Esophagus muscularis mucosa (tissue), 4 donors: ENCODE measurements around the gene HTT. TPM values are rescaled to one million over a fixed set of nuclear protein-coding genes. Genes with fewer than 3 reads are reported as not detected.

Experiments used
- DNase-seq: peaks from one replicate; pipeline ENCODE4 v3.0.0-alpha.2; 2017; ENCODE audit errors: extremely low spot score
- H3K27ac ChIP-seq, 4 donors: fragments of 200-600 bp; sonication (generic); replicated peaks in 1 of 4; 1 replicate in 3 of 4; 2 replicates in 1 of 4; pipeline ENCODE4 v1.5.1; 2016 to 2019; ENCODE audit warnings: mild to moderate bottlenecking in 1 of 4
- H3K27me3 ChIP-seq, 4 donors: fragments of 200-600 bp; sonication (generic); one replicate each; pipeline versions ENCODE4 v1.5.1 to v1.6.0; 2016 to 2019
- H3K36me3 ChIP-seq, 4 donors: fragments of 200-600 bp; sonication (generic); one replicate each; pipeline ENCODE4 v1.5.1; 2016 to 2019
- H3K4me1 ChIP-seq, 4 donors: fragments of 200-600 bp; sonication (generic); one replicate each; pipeline ENCODE4 v1.5.1; 2016 to 2019
- H3K4me3 ChIP-seq, 4 donors: fragments of 200-600 bp; sonication (generic); 1 replicate in 2 of 4; 2 replicates in 2 of 4; pipeline ENCODE4 v1.5.1; 2016 to 2019; ENCODE audit warnings: mild to moderate bottlenecking in 4 of 4, moderate library complexity in 1 of 4
- H3K9me3 ChIP-seq, 4 donors: fragments of 200-600 bp; sonication (generic); 1 replicate in 3 of 4; 2 replicates in 1 of 4; pipeline ENCODE4 v1.5.1; 2016 to 2019
- CTCF ChIP-seq, 3 experiments: fragments of 200-600 bp in 2 of 3; fragments of 450-650 bp in 1 of 3; sonication (generic) in 2 of 3; IDR thresholded peaks; one replicate each; pipeline ENCODE4 v1.5.1; 2017 to 2019; ENCODE audit warnings: antibody characterized with exemption in 3 of 3, mild to moderate bottlenecking in 2 of 3, moderate library complexity in 1 of 3
- EP300 ChIP-seq: sonication (generic); formaldehyde crosslinking; IDR thresholded peaks from one replicate; pipeline ENCODE4 v1.6.1; 2017; ENCODE audit warnings: antibody characterized with exemption
- POLR2A ChIP-seq: fragments of 450-650 bp; IDR thresholded peaks from one replicate; pipeline ENCODE4 v1.6.1; 2017; ENCODE audit warnings: antibody characterized with exemption, moderate library complexity, mild to moderate bottlenecking, low read depth
- POLR2AphosphoS5 ChIP-seq, 2 donors: sonication (generic); formaldehyde crosslinking; IDR thresholded peaks; one replicate each; pipeline ENCODE4 v1.6.1; 2017; ENCODE audit warnings: antibody characterized with exemption in 2 of 2
- WGBS: methylation state at CpG from one replicate; pipeline ENCODE4 v1.1.5; 2018; 5-methylcytosine and 5-hydroxymethylcytosine counted together
- intact Hi-C: fragments of 100-400 bp; cut with DNase I; formaldehyde crosslinking; loops from one replicate; pipeline ENCODE4 v1.15.1; 2023
- total RNA-seq, 4 donors: library from RNA; depleted of rRNA; stranded (reverse); fragments of >200 nt; gene quantifications; one replicate each; pipeline versions ENCODE4 v1.1.0 to v1.2.1, GENCODE V29; 2016

HTT gene
- total RNA-seq, 4 donors from 2014 or later = 30.2 to 65.7 (median 49.3) TPM

- Histone ChIP-seq H3K4me1 (peaks cover 0 to 9% (median 4%) of the 10 kb centered on the region in 4 donors), H3K27me3 (no peaks in the 10 kb centered on the region), H3K4me3 (no peak overlapping the region), H3K9me3 (no peaks in the 10 kb centered on the region), H3K36me3 (peaks cover 56 to 90% (median 81%) of the 10 kb centered on the region in 4 donors), H3K27ac (no peak overlapping the region)
- no peak for DNase-seq
- intact Hi-C loops = no loop called here
- 96% methylated on average over 9 of the region's 12 CpGs for WGBS
- no peak for TF ChIP-seq POLR2AphosphoS5 (IDR thresholded peaks at IDR 0.05)
- no peak for TF ChIP-seq EP300
- no peak for TF ChIP-seq CTCF (IDR thresholded peaks at IDR 0.05)
- TF ChIP-seq POLR2A = no peak
These were observed 138.1 kb downstream of the HTT start for GRCh38 chr4:3212391-3213105.

GRCh38 chr4:3213106-3213425 is 138.6 kb downstream of the HTT start:
- peaks cover 61 to 91% (median 83%) of the 10 kb centered on the region in 4 donors for H3K36me3 ChIP-seq
- no peaks in the 10 kb centered on the region for H3K9me3 ChIP-seq
- H3K4me3 ChIP-seq = no peak overlapping the region
- TF ChIP-seq POLR2A = no peak
- no peak for TF ChIP-seq CTCF (IDR thresholded peaks at IDR 0.05)
- TF ChIP-seq EP300 = no peak
- no peak for TF ChIP-seq POLR2AphosphoS5 (IDR thresholded peaks at IDR 0.05)
- WGBS = 88% methylated on average over 4 of the region's 4 CpGs
- intact Hi-C loops = no loop called here
- H3K27me3 ChIP-seq = no peaks in the 10 kb centered on the region
- H3K27ac ChIP-seq = no peak overlapping the region
- no peak for DNase-seq
- peaks cover 0 to 4% (median 0%) of the 10 kb centered on the region in 4 donors for H3K4me1 ChIP-seq

- intact Hi-C loops = no loop called here
- H3K27me3 ChIP-seq = no peaks in the 10 kb centered on the region
- no peak overlapping the region for H3K27ac ChIP-seq
- no peaks in the 10 kb centered on the region for H3K4me1 ChIP-seq
- DNase-seq = no peak
- no peaks in the 10 kb centered on the region for H3K9me3 ChIP-seq
- H3K36me3 ChIP-seq = peaks cover 65 to 95% (median 86%) of the 10 kb centered on the region in 4 donors
- 95% methylated on average over 15 of the region's 15 CpGs for WGBS
- TF ChIP-seq CTCF (IDR thresholded peaks at IDR 0.05) = no peak
- no peak for TF ChIP-seq EP300
- TF ChIP-seq POLR2AphosphoS5 (IDR thresholded peaks at IDR 0.05) = no peak
- TF ChIP-seq POLR2A = no peak
- H3K4me3 ChIP-seq = no peak overlapping the region
These were observed 139.3 kb downstream of the HTT start for GRCh38 chr4:3213661-3214250.

- Histone ChIP-seq H3K27ac (no peak overlapping the region), H3K9me3 (no peaks in the 10 kb centered on the region), H3K27me3 (no peaks in the 10 kb centered on the region), H3K36me3 (peaks cover 70 to 95% (median 86%) of the 10 kb centered on the region in 4 donors), H3K4me1 (no peaks in the 10 kb centered on the region), H3K4me3 (no peak overlapping the region)
- WGBS = 83% methylated on average over 12 of the region's 12 CpGs
- no peak for DNase-seq
- TF ChIP-seq EP300 (no peak), CTCF (IDR thresholded peaks at IDR 0.05) (no peak), POLR2A (no peak), POLR2AphosphoS5 (IDR thresholded peaks at IDR 0.05) (no peak)
- intact Hi-C loops = no loop called here
These were observed 140.8 kb downstream of the HTT start for GRCh38 chr4:3215256-3215655.
